A549 (cell line): ENCODE results near the gene RNF144A.

ENCODE experiments used
- MAX ChIP-seq: IDR thresholded peaks from 2 replicates; pipeline ENCODE4 v1.6.1; 2012
- POLR2AphosphoS2 ChIP-seq: conservative IDR thresholded peaks from 2 replicates; pipeline ENCODE4 v1.6.1; 2012; ENCODE audit warnings: low read length, improper control_type of control experiment, inconsistent platforms
- RCOR1 ChIP-seq: fragments of 150-350 bp; IDR thresholded peaks from 2 replicates; pipeline ENCODE4 v1.6.1; 2014; ENCODE audit warnings: antibody characterized with exemption, low read length, low read depth
- TF ChIP-seq, protein P1 (sequence below): fragments of >200 bp; sonication (Bioruptor Twin); formaldehyde crosslinking; IDR thresholded peaks from 3 replicates; pipeline ENCODE4 v1.5.1; 2016

DNA sequence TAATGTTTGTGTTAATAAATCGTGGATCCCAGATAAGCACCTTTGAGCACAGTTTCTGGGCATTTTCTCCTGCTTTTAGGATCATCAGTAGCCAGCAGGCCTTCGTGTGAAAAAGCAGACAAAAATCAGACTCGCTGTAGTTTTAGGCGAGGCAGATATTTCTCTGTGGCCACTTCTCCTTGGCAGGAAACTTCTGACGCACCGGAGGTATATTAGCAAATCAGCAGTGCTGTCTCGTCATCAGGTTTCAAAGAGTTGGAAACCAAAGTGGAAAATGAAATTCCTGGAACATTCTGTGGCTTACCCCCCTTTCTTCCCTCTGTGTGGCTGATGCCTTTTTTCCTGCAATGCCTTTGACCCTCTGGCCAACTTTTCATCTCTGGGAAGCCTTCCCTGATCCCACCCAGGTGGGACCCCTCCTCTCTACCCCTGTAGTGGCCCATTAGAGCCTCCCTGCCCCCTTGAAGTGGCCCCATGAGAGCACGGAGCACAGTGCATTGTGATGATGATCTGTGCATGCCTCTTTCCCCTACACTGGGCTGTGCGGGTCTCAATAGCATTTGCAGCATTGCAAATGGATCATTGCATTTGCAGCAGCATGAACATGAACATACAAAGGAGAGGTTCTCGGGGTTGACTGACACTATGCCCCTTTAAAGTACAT lies 93.3 kb downstream of the RNF144A start:
- TF ChIP-seq, protein P1, sequence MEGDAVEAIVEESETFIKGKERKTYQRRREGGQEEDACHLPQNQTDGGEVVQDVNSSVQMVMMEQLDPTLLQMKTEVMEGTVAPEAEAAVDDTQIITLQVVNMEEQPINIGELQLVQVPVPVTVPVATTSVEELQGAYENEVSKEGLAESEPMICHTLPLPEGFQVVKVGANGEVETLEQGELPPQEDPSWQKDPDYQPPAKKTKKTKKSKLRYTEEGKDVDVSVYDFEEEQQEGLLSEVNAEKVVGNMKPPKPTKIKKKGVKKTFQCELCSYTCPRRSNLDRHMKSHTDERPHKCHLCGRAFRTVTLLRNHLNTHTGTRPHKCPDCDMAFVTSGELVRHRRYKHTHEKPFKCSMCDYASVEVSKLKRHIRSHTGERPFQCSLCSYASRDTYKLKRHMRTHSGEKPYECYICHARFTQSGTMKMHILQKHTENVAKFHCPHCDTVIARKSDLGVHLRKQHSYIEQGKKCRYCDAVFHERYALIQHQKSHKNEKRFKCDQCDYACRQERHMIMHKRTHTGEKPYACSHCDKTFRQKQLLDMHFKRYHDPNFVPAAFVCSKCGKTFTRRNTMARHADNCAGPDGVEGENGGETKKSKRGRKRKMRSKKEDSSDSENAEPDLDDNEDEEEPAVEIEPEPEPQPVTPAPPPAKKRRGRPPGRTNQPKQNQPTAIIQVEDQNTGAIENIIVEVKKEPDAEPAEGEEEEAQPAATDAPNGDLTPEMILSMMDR = no peak
- TF ChIP-seq MAX (no peak), POLR2AphosphoS2 (no peak), RCOR1 (no peak)
